GM10248 (cell line): Measurements from ENCODE around the gene TMEM63A.

ENCODE experiments used
- CTCF ChIA-PET: fragments of 300-600 bp; sonication (Branson Sonifier 250); formaldehyde crosslinking; extraction: SDS; loops from one replicate; lab custom pipeline; 2021; ENCODE audit warnings: antibody characterized with exemption; lab: Yijun Ruan, JAX
- POLR2A ChIA-PET: fragments of 350-650 bp; sonication (Branson Sonifier 250); formaldehyde crosslinking; extraction: SDS; loops from one replicate; lab custom pipeline; 2020; ENCODE audit warnings: antibody characterized with exemption; lab: Yijun Ruan, JAX
- DNase-seq: peaks from one replicate; pipeline ENCODE4 v3.0.0; 2012; ENCODE audit errors: extremely low spot score
- TF ChIP-seq, protein P1 (sequence below): IDR thresholded peaks from 2 replicates; pipeline ENCODE4 v1.5.1; 2012; ENCODE audit warnings: mild to moderate bottlenecking, low read depth; ENCODE audit errors: extremely low read depth, missing control alignments, control extremely low read depth

TMEM63A gene

GRCh38 chr1:225923692-225924555, 41.7 kb upstream of the TMEM63A start, which contains the start of gene PYCR2:
Gene PYCR2, minus strand, starts transcription at chr1:225924250. Its CDS starts 140 bp downstream, at chr1:225924110.
- ChIA-PET POLR2A (interaction anchor here (0.6 to 1.2 kb wide), 11 partner anchors 8 to 845 kb away, joined by 3 to 8 read pairs (median 4); partner anchors contain the start of genes H3-3A, SDE2 and SRP9), CTCF (interaction anchor here (0.8 to 7.6 kb wide), 12 partner anchors 10 to 449 kb away, joined by 3 to 43 read pairs (median 4); partner anchors contain the start of genes LEFTY2 and SRP9)
- DNase-seq = peak; percentile 100
- TF ChIP-seq, protein P1, sequence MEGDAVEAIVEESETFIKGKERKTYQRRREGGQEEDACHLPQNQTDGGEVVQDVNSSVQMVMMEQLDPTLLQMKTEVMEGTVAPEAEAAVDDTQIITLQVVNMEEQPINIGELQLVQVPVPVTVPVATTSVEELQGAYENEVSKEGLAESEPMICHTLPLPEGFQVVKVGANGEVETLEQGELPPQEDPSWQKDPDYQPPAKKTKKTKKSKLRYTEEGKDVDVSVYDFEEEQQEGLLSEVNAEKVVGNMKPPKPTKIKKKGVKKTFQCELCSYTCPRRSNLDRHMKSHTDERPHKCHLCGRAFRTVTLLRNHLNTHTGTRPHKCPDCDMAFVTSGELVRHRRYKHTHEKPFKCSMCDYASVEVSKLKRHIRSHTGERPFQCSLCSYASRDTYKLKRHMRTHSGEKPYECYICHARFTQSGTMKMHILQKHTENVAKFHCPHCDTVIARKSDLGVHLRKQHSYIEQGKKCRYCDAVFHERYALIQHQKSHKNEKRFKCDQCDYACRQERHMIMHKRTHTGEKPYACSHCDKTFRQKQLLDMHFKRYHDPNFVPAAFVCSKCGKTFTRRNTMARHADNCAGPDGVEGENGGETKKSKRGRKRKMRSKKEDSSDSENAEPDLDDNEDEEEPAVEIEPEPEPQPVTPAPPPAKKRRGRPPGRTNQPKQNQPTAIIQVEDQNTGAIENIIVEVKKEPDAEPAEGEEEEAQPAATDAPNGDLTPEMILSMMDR = no peak

- no peak for DNase-seq
- ChIA-PET CTCF (interaction anchor here (0.8 to 7.6 kb wide), 11 partner anchors 11 to 449 kb away, joined by 3 to 43 read pairs (median 4); partner anchors contain the start of genes LEFTY2 and SRP9), POLR2A (interaction anchor here (0.6 kb wide), 2 partner anchors 106 to 845 kb away, joined by 3 to 4 read pairs; no protein-coding TSS in a partner anchor)
- TF ChIP-seq, protein P1 = no peak
These were observed 41.2 kb upstream of the TMEM63A start for GRCh38 chr1:225923381-225923691.

DNA sequence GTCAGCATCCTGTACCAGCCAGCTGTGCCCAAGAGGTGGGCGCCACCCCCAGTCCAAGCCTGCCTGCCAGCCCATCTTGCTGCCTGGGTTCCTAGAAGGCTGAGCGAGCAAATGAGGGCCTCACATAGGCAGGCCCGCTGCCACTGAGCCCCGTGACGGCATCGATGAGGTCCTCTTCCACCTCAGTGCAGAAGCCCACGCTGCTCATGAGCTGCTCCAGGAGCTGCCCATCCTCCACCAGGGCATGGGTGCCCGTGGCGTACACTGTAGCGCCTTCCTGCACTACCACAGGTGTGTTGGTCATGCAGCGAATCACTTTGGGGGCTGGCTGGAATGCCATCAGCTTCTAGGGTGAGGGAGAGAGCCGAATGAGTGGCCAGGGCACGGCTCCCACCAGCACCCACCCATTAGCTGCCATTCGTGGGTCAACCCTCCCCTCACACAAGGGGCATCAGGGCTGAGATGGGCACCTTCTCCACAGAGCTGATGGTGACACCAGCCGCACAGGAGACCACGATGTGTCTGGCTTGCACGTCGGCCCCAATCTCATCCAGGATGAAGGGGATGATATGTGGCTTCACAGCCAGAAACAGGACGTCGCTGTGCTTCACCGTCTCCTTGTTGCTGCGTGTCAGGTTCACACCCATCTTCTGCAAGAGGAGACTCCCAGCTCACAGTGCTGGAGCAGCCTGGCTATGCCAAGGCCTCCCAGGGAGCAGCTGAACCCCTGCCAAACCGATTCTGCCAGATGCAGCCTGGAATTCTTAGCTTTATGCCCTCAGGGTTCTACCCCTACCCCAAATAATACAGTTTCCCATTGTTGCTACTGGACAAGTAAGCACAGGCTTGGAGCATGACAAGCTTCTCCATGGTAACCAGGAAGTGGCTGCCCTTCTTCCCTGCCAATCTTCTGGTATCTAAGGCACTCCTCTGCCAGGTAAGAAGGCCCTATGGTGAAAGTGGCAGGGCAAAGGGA, 39.8 kb upstream of the TMEM63A start:
- no peak for DNase-seq
- TF ChIP-seq, protein P1 = no peak
- ChIA-PET POLR2A (no interaction called here), CTCF (interaction anchor here (0.8 to 7.6 kb wide), 7 partner anchors 11 to 447 kb away, joined by 3 to 43 read pairs (median 4); partner anchors contain the start of gene SRP9)

DNA sequence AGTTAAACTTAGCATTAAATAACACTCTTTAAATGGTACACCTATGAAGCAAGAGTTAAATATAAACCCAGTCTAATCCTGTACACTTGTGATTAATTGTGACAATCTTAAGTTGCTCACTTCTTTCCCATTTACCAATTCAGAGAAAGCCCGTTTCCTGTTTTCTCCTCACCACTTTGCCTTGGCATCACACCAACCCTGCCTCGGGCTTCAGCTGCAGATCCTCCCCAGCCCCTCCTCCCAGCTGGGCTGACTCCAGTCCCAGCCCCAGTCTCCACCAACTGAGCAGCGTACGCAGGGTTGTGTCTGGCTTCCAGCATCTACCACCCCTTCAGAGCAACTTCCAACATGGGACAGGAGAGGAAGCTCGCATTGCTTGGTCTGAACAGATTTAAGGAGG, 37.7 kb upstream of the TMEM63A start:
- TF ChIP-seq, protein P1 = no peak
- no peak for DNase-seq
- ChIA-PET CTCF (interaction anchor here (1.0 to 7.6 kb wide), 5 partner anchors 9 to 444 kb away, joined by 3 to 43 read pairs (median 4); partner anchors contain the start of gene SRP9), POLR2A (no interaction called here)

- TF ChIP-seq, protein P1 = no peak
- DNase-seq = no peak
- ChIA-PET CTCF (interaction anchor here (2.1 kb wide), 1 partner anchor 443 kb away, joined by 6 read pairs; no protein-coding TSS in a partner anchor), POLR2A (no interaction called here)
These were observed 36.1 kb upstream of the TMEM63A start for GRCh38 chr1:225918280-225918679.
